Nephron progenitor cell (in vitro differentiated cells): ENCODE results near the gene NCAM1.

Source experiments
- DNase-seq: peaks from one replicate; pipeline ENCODE4 v3.0.0; 2021
- H3K27ac Mint-ChIP-seq: 2 replicates; pipeline ENCODE4 v1.8.0; 2021; ENCODE audit warnings: mild to moderate bottlenecking, moderate library complexity, mixed read lengths
- H3K27me3 Mint-ChIP-seq: 2 replicates; pipeline ENCODE4 v1.8.0; 2021; ENCODE audit warnings: mild to moderate bottlenecking, low read depth, mixed read lengths; ENCODE audit not compliant: poor library complexity
- H3K36me3 Mint-ChIP-seq: 2 replicates; pipeline ENCODE4 v1.8.0; 2021; ENCODE audit warnings: low read depth, mixed read lengths
- H3K4me1 Mint-ChIP-seq: 2 replicates; pipeline ENCODE4 v1.8.0; 2021; ENCODE audit warnings: mixed read lengths
- H3K4me3 Mint-ChIP-seq: 2 replicates; pipeline ENCODE4 v1.8.0; 2021; ENCODE audit warnings: mild to moderate bottlenecking, moderate library complexity, mixed read lengths
- H3K9me3 Mint-ChIP-seq: 2 replicates; pipeline ENCODE4 v1.8.0; 2021; ENCODE audit warnings: mild to moderate bottlenecking, moderate library complexity, mixed read lengths
- CTCF ChIP-seq: fragments of 200-600 bp; sonication (generic); IDR thresholded peaks from 2 replicates; pipeline ENCODE4 v1.5.0; 2021; ENCODE audit warnings: antibody characterized with exemption

Gene NCAM1

GRCh38 chr11:113314389-113315301 is 353.4 kb downstream of the NCAM1 start, which contains the start of gene TTC12:
Gene TTC12, plus strand, starts transcription at chr11:113314583. Its CDS starts 1,675 bp downstream, at chr11:113316258.
- H3K4me3 Mint-ChIP-seq, result peak within 1 kb of the TSS; percentile 87
- no peak within 1 kb of the TSS for H3K27ac Mint-ChIP-seq
- TF ChIP-seq CTCF, result no peak
- H3K4me1 Mint-ChIP-seq, result peaks cover 11% of the 10 kb centered on the region
- peak; percentile 97 for DNase-seq
- H3K9me3 Mint-ChIP-seq, result peaks cover 17% of the 10 kb centered on the region
- H3K36me3 Mint-ChIP-seq, result peaks cover 33% of the 10 kb centered on the region
- H3K27me3 Mint-ChIP-seq, result peaks cover 42% of the 10 kb centered on the region

DNA sequence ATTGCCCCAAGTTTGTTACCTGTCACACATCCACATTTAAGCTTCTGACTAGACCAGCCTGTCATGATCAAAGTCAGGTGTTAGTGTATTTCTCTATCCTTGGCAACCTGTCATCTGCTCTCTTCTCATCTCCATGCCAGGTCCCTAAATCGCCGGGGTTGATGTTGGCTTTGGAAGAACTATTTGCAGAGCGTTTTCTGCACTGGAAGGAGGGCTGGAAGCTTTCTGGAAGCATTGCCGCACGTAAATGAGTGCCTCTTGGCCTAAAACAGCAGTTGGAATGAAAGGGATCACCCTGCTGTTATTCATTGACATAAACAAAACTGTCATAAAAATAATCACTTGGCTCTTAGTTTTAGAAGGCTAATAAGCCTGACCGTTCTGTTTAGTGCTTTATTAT is 354.6 kb downstream of the NCAM1 start:
- no peak overlapping the region for H3K27ac Mint-ChIP-seq
- peak overlapping the region; percentile 87 for H3K4me3 Mint-ChIP-seq
- H3K36me3 Mint-ChIP-seq, result peaks cover 43% of the 10 kb centered on the region
- no peak for DNase-seq
- peaks cover 23% of the 10 kb centered on the region for H3K9me3 Mint-ChIP-seq
- peaks cover 31% of the 10 kb centered on the region for H3K27me3 Mint-ChIP-seq
- no peak for TF ChIP-seq CTCF
- H3K4me1 Mint-ChIP-seq, result peaks cover 11% of the 10 kb centered on the region

GRCh38 chr11:113316256-113316655 is 355.0 kb downstream of the NCAM1 start:
- Mint-ChIP-seq H3K4me3 (peak overlapping the region; percentile 14), H3K27ac (no peak overlapping the region), H3K4me1 (peaks cover 11% of the 10 kb centered on the region)

GRCh38 chr11:113317339-113317738 is 356.1 kb downstream of the NCAM1 start:
- Mint-ChIP-seq H3K4me3 (no peak overlapping the region), H3K36me3 (peaks cover 43% of the 10 kb centered on the region), H3K27me3 (peaks cover 16% of the 10 kb centered on the region), H3K27ac (no peak overlapping the region), H3K4me1 (peaks cover 11% of the 10 kb centered on the region), H3K9me3 (peaks cover 23% of the 10 kb centered on the region)
- no peak for TF ChIP-seq CTCF
- no peak for DNase-seq

More at GRCh38 chr11:113316256-113316655, 355.0 kb downstream of the NCAM1 start:
- Mint-ChIP-seq H3K27me3 (peaks cover 27% of the 10 kb centered on the region), H3K9me3 (peaks cover 23% of the 10 kb centered on the region), H3K36me3 (peaks cover 43% of the 10 kb centered on the region)
- TF ChIP-seq CTCF, result no peak
- no peak for DNase-seq

GRCh38 chr11:113319085-113319484 is 357.9 kb downstream of the NCAM1 start:
- Mint-ChIP-seq H3K4me3 (no peak overlapping the region), H3K27me3 (no peaks in the 10 kb centered on the region), H3K27ac (no peak overlapping the region), H3K9me3 (peaks cover 23% of the 10 kb centered on the region), H3K36me3 (peaks cover 49% of the 10 kb centered on the region), H3K4me1 (peaks cover 11% of the 10 kb centered on the region)
- no peak for DNase-seq
- no peak for TF ChIP-seq CTCF
